ENCODE data around the gene PTPRT.

DNA sequence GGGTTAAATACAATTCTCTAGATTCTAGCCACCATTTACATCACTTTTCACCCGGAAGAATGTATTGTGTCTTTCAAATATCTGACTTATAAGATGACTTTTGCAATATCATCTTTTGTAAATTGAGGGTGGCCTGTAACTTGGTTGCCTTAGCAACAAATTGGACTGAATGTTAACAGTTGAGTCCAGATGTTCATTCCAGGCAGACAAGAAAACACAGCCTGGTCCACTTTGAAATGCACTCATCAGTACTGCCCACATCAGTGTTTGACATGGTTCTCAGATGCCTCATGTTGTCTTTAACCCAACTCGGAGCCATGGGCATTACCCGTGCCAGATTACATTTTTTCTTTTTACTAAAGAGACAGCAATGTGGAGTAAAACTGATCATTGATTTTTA is 789.9 kb downstream of the PTPRT start:
- no peak for TF ChIP-seq FOXM1 (IDR thresholded peaks at IDR 0.05; ENCODE audit: borderline replicate concordance, low read depth)
- TF ChIP-seq EGR1 (IDR thresholded peaks at IDR 0.05): no peak

All from Ishikawa (cell line).